ENCODE measurements around the gene NRG4. TPM values are rescaled to one million over a fixed set of nuclear protein-coding genes. Genes with fewer than 3 reads are reported as not detected.

The NRG4 gene
- total and polyA plus RNA-seq, 9 of the 15 experiments (the other 6 are each of a cell fraction or from before 2014, with no cell fraction given): 0.33 to 2.5 (median 0.76) TPM

DNA sequence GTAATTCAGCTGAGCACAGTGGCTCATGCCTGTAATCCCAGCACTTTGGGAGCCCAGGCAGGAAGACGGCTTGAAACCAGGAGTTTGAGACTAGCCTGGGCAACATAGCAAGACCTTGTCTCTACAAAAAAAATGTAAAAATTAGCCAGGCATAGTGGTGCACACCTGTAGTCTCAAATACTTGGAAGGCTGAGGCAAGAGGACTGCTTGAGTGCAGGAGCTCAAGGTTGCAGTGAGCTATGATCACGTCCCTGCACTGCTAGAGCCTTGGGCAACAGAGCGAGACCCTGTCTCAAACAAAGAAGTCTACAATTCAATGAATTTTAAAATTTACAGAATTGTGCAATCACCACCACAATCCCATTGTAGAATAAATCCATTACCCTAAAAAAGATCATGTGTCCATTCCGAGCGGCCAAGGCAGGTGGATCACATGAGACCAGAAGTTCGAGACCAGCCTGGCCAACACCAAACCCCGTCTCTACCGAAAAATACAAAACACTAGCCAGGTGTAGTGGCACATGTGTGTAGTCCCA lies 63.4 kb downstream of the NRG4 start:
- no peaks in the 10 kb centered on the region for H3K4me1 ChIP-seq (replicated peaks in 1 of 2; ENCODE audit: control insufficient read depth in 2 of 2, insufficient read depth in 2 of 2, low read length in 2 of 2)
- WGBS (ENCODE audit: insufficient coverage, low coverage, missing lambda C conversion rate): 16% methylated on average over 8 of the region's 8 CpGs
- H3K4me2 ChIP-seq (ENCODE audit: insufficient read depth, low read length): no peak overlapping the region
- ATAC-seq (no peak), FAIRE-seq (no peak), DNase-seq (ENCODE audit: extremely low read depth in 1 of 4, low spot score in 3 of 4) (no peak)
- no TSS peak for BruUV-seq (replicated peaks)
- ChIA-PET POLR2A (interaction anchor here (0.6 kb wide), 1 partner anchor 24 kb away, joined by 3 read pairs; no protein-coding TSS in a partner anchor), CTCF (ENCODE audit: low intra/inter-chr PET ratio) (no interaction called here)
- H3K27me3 ChIP-seq (ENCODE audit: control insufficient read depth in 2 of 2, insufficient read depth in 2 of 2, low read length in 2 of 2): 0 out of 5 replicates have a peak, but pooled peaks cover 4 to 5% of the 10 kb centered on the region in 2 experiments
- intact Hi-C loops (cut with micrococcal nuclease) (no loop called here), in situ Hi-C loops (cut with MboI) (no loop called here)
- H4K20me1 ChIP-seq (replicated peaks; ENCODE audit: control insufficient read depth, insufficient read depth, low read length): no peaks in the 10 kb centered on the region
- no peak overlapping the region for H3K9ac ChIP-seq (ENCODE audit: insufficient read depth in 1 of 2, low read depth in 2 of 2, low read length in 2 of 2)
- H3K27ac ChIP-seq (ENCODE audit: extremely low read depth, low read depth, low read length): no peak overlapping the region
- H2AFZ ChIP-seq (ENCODE audit: low read depth, low read length): no peak overlapping the region
- no peaks in the 10 kb centered on the region for H3K9me1 ChIP-seq (ENCODE audit: control insufficient read depth, insufficient read depth, low read length)
- H3K4me3 ChIP-seq: no peak overlapping the region
- TF ChIP-seq, protein P1, sequence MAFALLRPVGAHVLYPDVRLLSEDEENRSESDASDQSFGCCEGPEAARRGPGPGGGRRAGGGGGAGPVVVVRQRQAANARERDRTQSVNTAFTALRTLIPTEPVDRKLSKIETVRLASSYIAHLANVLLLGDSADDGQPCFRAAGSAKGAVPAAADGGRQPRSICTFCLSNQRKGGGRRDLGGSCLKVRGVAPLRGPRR (CRISPR knock-in tag; IDR thresholded peaks at IDR 0.05): no peak
- no peak for TF ChIP-seq SMARCE1 (IDR thresholded peaks at IDR 0.05)
- no peak for TF ChIP-seq CEBPG (CRISPR knock-in tag; IDR thresholded peaks at IDR 0.05)
- peak in 1 of 2 experiments; percentile 20; a peak in 1 of 4 replicates for TF ChIP-seq CEBPG (tag; conservative IDR thresholded peaks at IDR 0.05 in 1 of 2, IDR thresholded peaks at IDR 0.05 in 1 of 2)
- peak; percentile 69 for TF ChIP-seq CEBPB (tag; IDR thresholded peaks at IDR 0.05)
- no peaks in the 10 kb centered on the region for H3K79me2 ChIP-seq (ENCODE audit: control insufficient read depth, insufficient read depth, low read length)
- no peaks in the 10 kb centered on the region for H3K36me3 ChIP-seq (ENCODE audit: control insufficient read depth, insufficient read depth, low read length)
- H3K9me3 ChIP-seq (replicated peaks; ENCODE audit: control insufficient read depth, insufficient read depth, low read depth, low read length): no peaks in the 10 kb centered on the region

GRCh38 chr15:75947092-75947491 lies 65.1 kb downstream of the NRG4 start:
- DNase-seq (ENCODE audit: extremely low read depth in 1 of 4, low spot score in 3 of 4) (no peak), FAIRE-seq (no peak), ATAC-seq (no peak)
- no peaks in the 10 kb centered on the region for H4K20me1 ChIP-seq (replicated peaks; ENCODE audit: control insufficient read depth, insufficient read depth, low read length)
- no TSS peak for BruUV-seq (replicated peaks)
- H3K9me1 ChIP-seq (ENCODE audit: control insufficient read depth, insufficient read depth, low read length): no peaks in the 10 kb centered on the region
- POLR2A ChIA-PET: interaction anchor here (0.6 kb wide), 1 partner anchor 162 kb away, joined by 3 read pairs; no protein-coding TSS in a partner anchor
- in situ Hi-C loops (cut with MboI): no loop called here
- no peak overlapping the region for H3K4me3 ChIP-seq
- no peaks in the 10 kb centered on the region for H3K4me1 ChIP-seq (replicated peaks in 1 of 2; ENCODE audit: control insufficient read depth in 2 of 2, insufficient read depth in 2 of 2, low read length in 2 of 2)
- 0 out of 5 replicates have a peak, but pooled peaks cover 4 to 5% of the 10 kb centered on the region in 2 experiments for H3K27me3 ChIP-seq (ENCODE audit: control insufficient read depth in 2 of 2, insufficient read depth in 2 of 2, low read length in 2 of 2)
- H3K4me2 ChIP-seq (ENCODE audit: insufficient read depth, low read length): no peak overlapping the region
- H3K9ac ChIP-seq (ENCODE audit: insufficient read depth in 1 of 2, low read depth in 2 of 2, low read length in 2 of 2): no peak overlapping the region
- CTCF ChIA-PET (ENCODE audit: low intra/inter-chr PET ratio): no interaction called here
- no peaks in the 10 kb centered on the region for H3K79me2 ChIP-seq (ENCODE audit: control insufficient read depth, insufficient read depth, low read length)
- no peak overlapping the region for H3K27ac ChIP-seq (ENCODE audit: extremely low read depth, low read depth, low read length)
- WGBS (ENCODE audit: insufficient coverage, low coverage, missing lambda C conversion rate): 0% methylated on average over 1 of the region's 1 CpG
- no peak overlapping the region for H2AFZ ChIP-seq (ENCODE audit: low read depth, low read length)
- no peaks in the 10 kb centered on the region for H3K9me3 ChIP-seq (replicated peaks; ENCODE audit: control insufficient read depth, insufficient read depth, low read depth, low read length)
- no peaks in the 10 kb centered on the region for H3K36me3 ChIP-seq (ENCODE audit: control insufficient read depth, insufficient read depth, low read length)
- intact Hi-C loops (cut with micrococcal nuclease): no loop called here
- TF ChIP-seq, protein P2, sequence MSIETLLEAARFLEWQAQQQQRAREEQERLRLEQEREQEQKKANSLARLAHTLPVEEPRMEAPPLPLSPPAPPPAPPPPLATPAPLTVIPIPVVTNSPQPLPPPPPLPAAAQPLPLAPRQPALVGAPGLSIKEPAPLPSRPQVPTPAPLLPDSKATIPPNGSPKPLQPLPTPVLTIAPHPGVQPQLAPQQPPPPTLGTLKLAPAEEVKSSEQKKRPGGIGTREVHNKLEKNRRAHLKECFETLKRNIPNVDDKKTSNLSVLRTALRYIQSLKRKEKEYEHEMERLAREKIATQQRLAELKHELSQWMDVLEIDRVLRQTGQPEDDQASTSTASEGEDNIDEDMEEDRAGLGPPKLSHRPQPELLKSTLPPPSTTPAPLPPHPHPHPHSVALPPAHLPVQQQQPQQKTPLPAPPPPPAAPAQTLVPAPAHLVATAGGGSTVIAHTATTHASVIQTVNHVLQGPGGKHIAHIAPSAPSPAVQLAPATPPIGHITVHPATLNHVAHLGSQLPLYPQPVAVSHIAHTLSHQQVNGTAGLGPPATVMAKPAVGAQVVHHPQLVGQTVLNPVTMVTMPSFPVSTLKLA (conservative IDR thresholded peaks at IDR 0.05): no peak
- no peak for TF ChIP-seq SUPT5H (IDR thresholded peaks at IDR 0.05)
- TF ChIP-seq RBM39 (optimal IDR thresholded peaks at IDR 0.05; ENCODE audit: low read depth, low read length): no peak
- no peak for TF ChIP-seq ZBTB1 (CRISPR knock-in tag; IDR thresholded peaks at IDR 0.05; ENCODE audit: borderline replicate concordance, low read depth)
